HEK293 (cell line): ENCODE measurements around the gene RAB7A.

ENCODE experiments used
- CTCF ChIP-seq: fragments of 450-650 bp; formaldehyde crosslinking; IDR thresholded peaks from 2 replicates; pipeline ENCODE4 v1.5.1; 2016; ENCODE audit warnings: missing biosample characterization, missing genetic modification characterization
- HOXA7 ChIP-seq: sonication (generic); formaldehyde crosslinking; IDR thresholded peaks from 2 replicates; pipeline ENCODE4 v1.8.1; 2022; ENCODE audit warnings: missing genetic modification reagents, borderline replicate concordance
- INSM2 ChIP-seq: fragments of 450-650 bp; formaldehyde crosslinking; IDR thresholded peaks from 2 replicates; pipeline ENCODE4 v1.5.1; 2016; ENCODE audit warnings: missing biosample characterization, missing genetic modification characterization
- PBX3 ChIP-seq: sonication (generic); formaldehyde crosslinking; IDR thresholded peaks from 2 replicates; pipeline ENCODE4 v1.8.1; 2022; ENCODE audit warnings: mild to moderate bottlenecking, moderate library complexity, missing genetic modification reagents
- PRDM1 ChIP-seq: fragments of 450-650 bp; formaldehyde crosslinking; IDR thresholded peaks from 2 replicates; pipeline ENCODE4; 2016; ENCODE audit warnings: missing biosample characterization, missing genetic modification characterization
- PRDM10 ChIP-seq: fragments of 450-650 bp; formaldehyde crosslinking; IDR thresholded peaks from 2 replicates; pipeline ENCODE4 v1.5.1; 2016; ENCODE audit warnings: missing biosample characterization, missing genetic modification characterization
- ZBTB17 ChIP-seq: fragments of 450-650 bp; formaldehyde crosslinking; IDR thresholded peaks from 2 replicates; pipeline ENCODE4 v1.5.1; 2016; ENCODE audit warnings: missing biosample characterization, missing genetic modification characterization
- ZBTB26 ChIP-seq: fragments of 450-650 bp; formaldehyde crosslinking; optimal IDR thresholded peaks from 2 replicates; pipeline ENCODE3; 2016; ENCODE audit warnings: missing biosample characterization, mild to moderate bottlenecking, missing genetic modification characterization
- ZNF24 ChIP-seq: fragments of 450-650 bp; formaldehyde crosslinking; IDR thresholded peaks from 2 replicates; pipeline ENCODE4 v1.5.1; 2016; ENCODE audit warnings: missing biosample characterization, missing genetic modification characterization
- ZNF248 ChIP-seq: fragments of 450-650 bp; formaldehyde crosslinking; IDR thresholded peaks from 2 replicates; pipeline ENCODE4 v1.5.1; 2017; ENCODE audit warnings: missing biosample characterization, missing genetic modification characterization
- ZNF416 ChIP-seq: fragments of 450-650 bp; formaldehyde crosslinking; IDR thresholded peaks from 2 replicates; pipeline ENCODE4 v1.5.1; 2016; ENCODE audit warnings: missing biosample characterization, missing genetic modification characterization
- ZNF488 ChIP-seq: fragments of 450-650 bp; formaldehyde crosslinking; IDR thresholded peaks from 2 replicates; pipeline ENCODE4 v1.5.1; 2016; ENCODE audit warnings: missing biosample characterization, missing genetic modification characterization
- ZNF600 ChIP-seq: fragments of 450-650 bp; formaldehyde crosslinking; IDR thresholded peaks from 2 replicates; pipeline ENCODE4 v1.5.1; 2016; ENCODE audit warnings: missing biosample characterization, missing genetic modification characterization
- ZNF704 ChIP-seq: fragments of 450-650 bp; formaldehyde crosslinking; IDR thresholded peaks from 2 replicates; pipeline ENCODE4 v1.5.1; 2016; ENCODE audit warnings: missing biosample characterization, missing genetic modification characterization

- TF ChIP-seq INSM2 (tag by site-specific recombination): no peak
- TF ChIP-seq CTCF: no peak
- no peak for TF ChIP-seq PRDM1 (tag by site-specific recombination)
- no peak for TF ChIP-seq ZNF248 (tag by site-specific recombination)
- TF ChIP-seq ZNF704 (tag by site-specific recombination): no peak
- no peak for TF ChIP-seq ZNF488 (tag by site-specific recombination)
- no peak for TF ChIP-seq PBX3 (CRISPR knock-in tag)
- TF ChIP-seq ZNF24: no peak
- TF ChIP-seq ZBTB17 (tag by site-specific recombination): no peak
- TF ChIP-seq PRDM10 (tag by site-specific recombination): no peak
- TF ChIP-seq ZNF600 (tag by site-specific recombination): no peak
- no peak for TF ChIP-seq HOXA7
- TF ChIP-seq ZNF416 (tag by site-specific recombination): no peak
- no peak for TF ChIP-seq ZBTB26 (tag by site-specific recombination)
Observed at GRCh38 chr3:128854475-128854874, 128.5 kb downstream of the RAB7A start.
